Measurements from ENCODE around the gene PRPSAP1.

The PRPSAP1 gene, protein sequence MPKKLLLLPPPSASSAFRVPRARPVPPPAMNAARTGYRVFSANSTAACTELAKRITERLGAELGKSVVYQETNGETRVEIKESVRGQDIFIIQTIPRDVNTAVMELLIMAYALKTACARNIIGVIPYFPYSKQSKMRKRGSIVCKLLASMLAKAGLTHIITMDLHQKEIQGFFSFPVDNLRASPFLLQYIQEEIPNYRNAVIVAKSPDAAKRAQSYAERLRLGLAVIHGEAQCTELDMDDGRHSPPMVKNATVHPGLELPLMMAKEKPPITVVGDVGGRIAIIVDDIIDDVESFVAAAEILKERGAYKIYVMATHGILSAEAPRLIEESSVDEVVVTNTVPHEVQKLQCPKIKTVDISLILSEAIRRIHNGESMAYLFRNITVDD

GRCh38 chr17:76353599-76354316, at the start of gene PRPSAP1:
Gene PRPSAP1, minus strand, starts transcription at chr17:76353916. Its CDS starts 213 bp downstream, at chr17:76353703.
- DNase-seq = peak; percentile 96

- no peak for DNase-seq
Measured at GRCh38 chr17:76402711-76403110, 49.0 kb upstream of the PRPSAP1 start.

DNA sequence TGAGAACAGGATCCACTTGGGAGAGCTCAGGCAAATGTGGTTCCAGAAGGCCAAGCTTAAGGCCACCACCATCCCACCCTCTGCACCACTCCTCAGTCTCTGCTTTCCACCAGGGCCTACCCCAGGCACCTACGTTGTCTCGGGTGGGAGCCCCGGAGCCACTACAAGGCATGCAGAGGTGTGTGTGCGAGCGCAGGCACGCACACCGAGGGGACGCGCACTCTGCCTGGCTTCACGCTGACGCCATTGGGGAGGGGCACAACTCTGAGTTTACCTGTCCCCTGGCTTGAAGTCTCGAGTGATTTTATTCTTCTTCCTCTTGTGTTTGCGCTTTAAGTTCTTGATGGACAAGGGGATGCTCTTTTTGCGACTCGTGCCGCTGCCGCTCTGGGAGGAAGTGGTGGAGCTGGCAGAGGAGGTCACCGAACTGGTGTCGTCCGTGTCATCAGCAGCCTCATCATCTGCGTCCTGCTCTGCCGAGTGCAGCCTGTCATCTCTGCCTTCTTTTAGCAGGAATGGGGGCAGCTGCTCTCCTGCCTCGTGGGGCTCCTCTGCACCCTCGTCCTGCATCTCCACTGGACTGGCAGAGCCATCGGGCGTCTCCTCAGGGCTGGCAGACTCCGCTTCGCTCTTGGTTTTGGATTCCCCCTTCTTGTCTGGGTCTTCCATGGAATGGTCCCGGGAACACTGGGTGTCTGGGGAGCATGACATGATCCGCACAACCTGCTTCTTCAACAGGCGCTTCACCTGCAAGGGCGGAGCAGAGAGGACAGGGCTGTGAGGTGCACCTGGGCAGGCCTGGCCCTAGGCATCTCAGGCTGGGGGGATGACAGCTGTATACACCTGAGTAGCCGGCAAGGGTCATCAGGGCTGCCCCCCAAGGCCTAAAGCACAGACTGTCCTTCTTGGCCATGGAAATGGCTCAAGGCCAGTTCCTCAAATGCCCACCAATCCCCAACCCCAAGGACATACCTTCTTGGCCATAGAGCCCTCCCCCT, 45.8 kb upstream of the PRPSAP1 start:
- DNase-seq = no peak

GRCh38 chr17:76398523-76399174, 44.9 kb upstream of the PRPSAP1 start:
- DNase-seq = no peak

DNA sequence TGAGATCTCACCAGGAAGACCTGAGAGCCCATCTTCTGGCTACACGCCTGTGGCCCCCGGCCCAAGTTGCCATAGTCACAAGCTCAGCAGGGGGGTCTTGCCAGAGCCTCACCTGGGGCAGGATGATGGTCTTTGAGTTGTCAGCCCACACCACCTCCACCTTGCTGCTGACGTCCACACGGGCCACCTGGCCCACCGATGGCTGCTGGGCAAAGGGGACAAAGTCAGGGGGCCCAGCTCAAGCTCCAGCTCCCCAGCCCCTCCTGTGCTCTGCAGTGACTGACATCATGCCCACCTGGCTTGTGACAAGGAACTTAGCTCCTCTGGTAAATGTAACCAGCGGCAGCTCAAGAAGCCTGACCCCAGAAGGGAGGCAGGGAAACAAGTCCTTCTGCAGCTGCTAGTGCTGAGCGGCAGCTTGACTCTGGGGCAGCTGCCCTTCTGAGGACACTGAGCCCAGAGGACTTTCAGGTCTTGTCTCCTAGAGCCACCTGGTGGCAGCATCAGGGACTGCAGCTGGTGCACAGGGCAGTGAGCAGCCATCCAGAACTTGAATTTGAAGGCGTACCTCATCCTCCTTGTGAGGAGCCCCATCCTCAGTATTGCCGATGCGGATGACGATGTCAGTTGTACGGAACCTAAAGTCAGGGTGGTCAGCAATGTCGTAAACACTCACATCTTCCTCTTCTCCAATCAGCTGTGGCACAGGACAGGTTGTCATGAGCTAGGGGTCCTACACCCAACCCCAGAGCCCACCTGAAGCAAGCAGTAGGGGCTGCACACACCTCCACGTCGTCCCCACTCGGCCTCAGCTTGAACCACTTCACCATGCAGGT, 44.2 kb upstream of the PRPSAP1 start:
- peak; percentile 14 for DNase-seq

DNA sequence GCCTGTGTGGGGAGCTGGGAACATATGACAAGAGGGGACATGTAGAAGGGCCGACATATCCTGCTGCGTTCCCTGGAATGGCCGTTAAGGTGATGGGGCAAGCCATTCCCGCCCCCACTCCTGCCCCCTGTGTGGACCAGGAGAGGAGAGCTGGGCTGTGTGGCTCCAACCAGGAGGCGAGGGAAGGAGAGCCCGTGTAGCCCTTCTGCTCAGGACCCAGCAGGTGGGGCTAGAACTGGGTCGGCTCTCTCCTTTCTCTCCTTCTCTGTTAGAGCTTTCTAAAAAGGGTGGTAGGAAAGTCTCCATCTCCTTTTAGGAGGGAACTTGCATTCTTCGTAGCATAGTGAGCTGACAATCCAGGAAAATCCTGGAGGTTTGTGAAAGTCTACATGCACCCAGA, 43.5 kb upstream of the PRPSAP1 start:
- no peak for DNase-seq

DNA sequence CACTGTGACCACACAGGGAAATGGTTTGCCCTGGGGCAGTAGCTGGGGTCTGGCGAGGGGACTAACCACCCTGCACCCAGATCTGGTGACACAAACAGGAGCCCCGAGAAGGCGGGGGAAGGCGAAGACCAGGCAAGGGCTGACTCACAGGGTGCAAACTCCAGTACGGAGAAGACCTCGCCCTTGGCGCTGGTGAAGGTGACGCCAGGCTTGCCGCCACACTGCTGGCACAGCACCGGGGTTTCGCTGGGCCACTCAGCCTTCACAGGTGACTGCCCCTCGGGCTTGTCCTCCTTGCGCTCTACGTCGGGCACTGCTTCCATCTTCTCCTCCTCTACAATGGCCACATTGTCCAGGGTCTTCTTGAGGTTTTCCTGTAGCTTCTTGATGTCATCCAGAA, 42.3 kb upstream of the PRPSAP1 start:
- no peak for DNase-seq

DNA sequence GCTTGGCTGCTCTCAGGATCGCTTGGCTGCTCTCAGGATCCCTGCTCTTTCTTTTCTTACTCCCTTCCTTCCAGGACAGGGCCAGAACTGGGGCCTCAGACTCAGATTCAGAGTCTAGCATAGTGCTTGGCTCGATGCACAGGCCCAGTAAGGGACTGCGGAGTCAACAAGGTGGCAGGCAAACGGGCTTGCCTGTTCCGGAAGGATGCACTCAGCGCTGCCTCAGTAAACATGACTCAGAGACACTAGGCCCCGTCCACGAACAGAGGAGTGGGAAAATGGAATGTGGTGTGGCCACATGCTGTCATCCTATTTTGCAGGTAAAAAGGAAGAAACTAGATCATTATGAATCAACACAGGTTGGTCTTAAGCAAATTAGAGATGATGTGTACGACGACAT, 40.5 kb upstream of the PRPSAP1 start:
- DNase-seq = no peak

GRCh38 chr17:76391200-76391715, 37.5 kb upstream of the PRPSAP1 start:
- no peak for DNase-seq

DNA sequence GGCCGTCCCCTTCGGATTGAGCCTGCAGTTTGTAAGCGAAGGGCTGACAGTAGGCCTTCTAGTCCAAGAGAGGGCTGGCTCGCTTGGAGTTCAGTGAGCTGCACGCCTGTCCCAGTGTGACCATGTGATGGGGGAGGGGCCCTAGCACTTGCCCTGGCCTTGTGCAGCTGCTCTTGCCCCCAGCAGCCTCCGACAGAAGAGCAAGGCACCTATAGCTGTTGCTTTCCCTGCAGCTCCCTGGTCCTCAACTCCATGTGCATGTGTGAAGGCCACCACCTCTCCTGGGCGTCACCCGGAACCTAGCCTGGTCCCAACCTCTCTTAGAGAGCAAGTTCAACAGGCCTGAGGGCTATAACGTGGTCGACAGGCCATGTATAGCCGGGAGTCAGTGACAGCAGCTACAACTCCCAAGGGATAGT, 36.3 kb upstream of the PRPSAP1 start:
- DNase-seq = no peak

DNA sequence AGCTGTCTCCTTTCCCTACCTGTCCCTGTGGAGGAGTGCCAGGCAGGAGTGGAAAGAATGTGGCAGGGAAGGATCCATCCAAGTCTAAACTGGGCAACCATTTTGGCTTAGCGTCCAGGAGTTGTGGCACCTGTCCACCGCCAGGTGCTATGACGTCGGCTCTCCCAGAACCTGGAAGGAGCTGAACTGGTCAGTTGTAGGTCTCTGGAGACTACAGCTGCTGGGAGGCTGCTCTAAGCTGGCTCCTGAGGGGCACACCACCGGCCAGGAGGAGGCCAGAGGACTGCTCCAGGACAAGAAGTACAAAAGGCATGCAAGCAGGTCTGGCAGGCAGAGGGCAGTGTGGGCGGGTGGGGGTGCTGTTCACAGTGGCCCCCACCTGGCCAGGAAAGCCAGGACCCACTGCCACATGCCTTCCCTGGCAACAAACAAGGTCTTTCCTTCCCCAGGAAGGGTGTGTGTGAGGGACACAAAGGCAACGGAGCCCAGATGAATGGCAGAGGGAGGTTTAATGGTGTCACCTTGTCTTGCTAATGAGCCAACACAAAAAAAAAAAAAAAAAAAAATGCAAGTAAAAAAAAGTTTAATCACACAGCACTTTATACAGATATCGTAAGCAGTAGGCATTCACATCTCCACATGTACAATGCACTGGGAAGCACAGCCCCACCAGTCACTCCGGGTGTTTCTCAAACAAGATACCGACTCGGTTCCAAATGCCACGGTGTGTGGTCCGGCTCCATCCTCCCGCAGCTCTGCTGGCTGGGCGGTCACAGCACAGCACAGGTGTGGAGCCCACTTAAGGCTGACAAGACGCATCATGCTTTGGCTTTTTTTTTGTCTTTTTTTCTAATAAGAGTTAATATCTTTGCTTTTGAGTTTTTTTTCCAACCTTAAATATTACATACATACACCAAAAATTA, 35.5 kb upstream of the PRPSAP1 start:
- DNase-seq = no peak

DNA sequence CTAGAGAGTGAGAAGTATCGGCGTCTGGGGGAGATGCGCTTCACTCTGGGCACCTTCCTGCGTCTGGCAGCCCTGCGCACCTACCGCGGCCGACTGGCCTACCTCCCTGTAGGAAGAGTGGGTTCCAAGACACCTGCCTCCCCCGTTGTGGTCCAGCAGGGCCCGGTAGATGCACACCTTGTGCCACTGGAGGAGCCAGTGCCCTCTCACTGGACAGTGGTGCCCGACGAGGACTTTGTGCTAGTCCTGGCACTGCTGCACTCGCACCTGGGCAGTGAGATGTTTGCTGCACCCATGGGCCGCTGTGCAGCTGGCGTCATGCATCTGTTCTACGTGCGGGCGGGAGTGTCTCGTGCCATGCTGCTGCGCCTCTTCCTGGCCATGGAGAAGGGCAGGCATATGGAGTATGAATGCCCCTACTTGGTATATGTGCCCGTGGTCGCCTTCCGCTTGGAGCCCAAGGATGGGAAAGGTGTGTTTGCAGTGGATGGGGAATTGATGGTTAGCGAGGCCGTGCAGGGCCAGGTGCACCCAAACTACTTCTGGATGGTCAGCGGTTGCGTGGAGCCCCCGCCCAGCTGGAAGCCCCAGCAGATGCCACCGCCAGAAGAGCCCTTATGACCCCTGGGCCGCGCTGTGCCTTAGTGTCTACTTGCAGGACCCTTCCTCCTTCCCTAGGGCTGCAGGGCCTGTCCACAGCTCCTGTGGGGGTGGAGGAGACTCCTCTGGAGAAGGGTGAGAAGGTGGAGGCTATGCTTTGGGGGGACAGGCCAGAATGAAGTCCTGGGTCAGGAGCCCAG, 33.5 kb upstream of the PRPSAP1 start:
- DNase-seq = no peak

- peak; percentile 70 for DNase-seq
Measured at GRCh38 chr17:76385892-76386786, 32.4 kb upstream of the PRPSAP1 start.

GRCh38 chr17:76384987-76385891, 31.5 kb upstream of the PRPSAP1 start:
- DNase-seq = no peak

DNA sequence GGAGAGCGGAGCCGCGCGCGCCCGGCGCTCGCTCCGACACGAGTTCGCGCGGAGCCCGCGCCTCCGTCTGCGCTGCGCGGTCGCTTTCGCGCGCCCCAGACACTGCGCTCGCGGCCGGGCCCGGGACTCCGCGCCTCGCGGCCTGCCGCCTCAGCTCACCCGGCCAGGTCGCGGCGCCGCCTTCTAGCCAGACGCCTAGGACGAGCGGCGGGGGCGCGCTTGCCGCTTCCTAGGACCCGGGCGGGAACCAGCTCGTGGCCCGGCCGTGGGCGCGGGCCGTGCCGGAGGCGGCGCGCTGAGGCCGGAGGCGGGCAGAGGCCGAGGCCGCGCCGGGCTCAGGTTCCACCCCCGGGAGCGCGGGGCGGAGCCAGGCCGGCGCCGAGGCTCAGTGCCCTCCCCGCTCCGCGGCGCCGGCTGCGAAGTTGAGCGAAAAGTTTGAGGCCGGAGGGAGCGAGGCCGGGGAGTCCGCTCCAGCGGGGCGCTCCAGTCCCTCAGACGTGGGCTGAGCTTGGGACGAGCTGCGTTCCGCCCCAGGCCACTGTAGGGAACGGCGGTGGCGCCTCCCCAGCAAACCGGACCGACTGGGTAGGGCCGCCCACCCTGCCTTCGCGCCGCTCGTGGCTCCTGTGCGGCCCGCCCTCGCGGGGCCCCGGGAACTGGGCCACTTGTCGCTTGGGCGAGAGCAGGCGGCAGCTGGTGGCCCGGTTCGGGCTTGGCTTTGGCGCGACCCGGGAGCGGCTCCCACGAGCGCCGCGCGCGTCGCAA, 30.7 kb upstream of the PRPSAP1 start, which contains the start of gene SPHK1:
Gene SPHK1, plus strand, starts transcription at position 388 of the 765 bp plus-strand sequence. CDS start 1,036 bp downstream, outside the sequence.
- DNase-seq = peak; percentile 26
